Measurements from ENCODE around the gene SLC35A5.

- no peak for TF ChIP-seq POLR2AphosphoS5 (IDR thresholded peaks at IDR 0.05)
- no peak for TF ChIP-seq POLR2A (IDR thresholded peaks at IDR 0.05)
- TF ChIP-seq, protein P1, sequence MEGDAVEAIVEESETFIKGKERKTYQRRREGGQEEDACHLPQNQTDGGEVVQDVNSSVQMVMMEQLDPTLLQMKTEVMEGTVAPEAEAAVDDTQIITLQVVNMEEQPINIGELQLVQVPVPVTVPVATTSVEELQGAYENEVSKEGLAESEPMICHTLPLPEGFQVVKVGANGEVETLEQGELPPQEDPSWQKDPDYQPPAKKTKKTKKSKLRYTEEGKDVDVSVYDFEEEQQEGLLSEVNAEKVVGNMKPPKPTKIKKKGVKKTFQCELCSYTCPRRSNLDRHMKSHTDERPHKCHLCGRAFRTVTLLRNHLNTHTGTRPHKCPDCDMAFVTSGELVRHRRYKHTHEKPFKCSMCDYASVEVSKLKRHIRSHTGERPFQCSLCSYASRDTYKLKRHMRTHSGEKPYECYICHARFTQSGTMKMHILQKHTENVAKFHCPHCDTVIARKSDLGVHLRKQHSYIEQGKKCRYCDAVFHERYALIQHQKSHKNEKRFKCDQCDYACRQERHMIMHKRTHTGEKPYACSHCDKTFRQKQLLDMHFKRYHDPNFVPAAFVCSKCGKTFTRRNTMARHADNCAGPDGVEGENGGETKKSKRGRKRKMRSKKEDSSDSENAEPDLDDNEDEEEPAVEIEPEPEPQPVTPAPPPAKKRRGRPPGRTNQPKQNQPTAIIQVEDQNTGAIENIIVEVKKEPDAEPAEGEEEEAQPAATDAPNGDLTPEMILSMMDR (IDR thresholded peaks at IDR 0.05) = no peak
Measured at GRCh38 chr3:112631257-112631656, 69.4 kb downstream of the SLC35A5 start.
